Retinal pigment epithelial cell (primary cell): ENCODE measurements around the gene CELF4.

ENCODE experiments used
- DNase-seq: peaks from one replicate; pipeline ENCODE4 v3.0.0-alpha.2; 2010; ENCODE audit warnings: low read depth
- H3K4me3 ChIP-seq: 2 replicates; pipeline ENCODE4 v1.5.1; 2011; ENCODE audit warnings: mild to moderate bottlenecking, low read length, control low read depth, moderate library complexity
- CTCF ChIP-seq: conservative IDR thresholded peaks from 2 replicates; pipeline ENCODE4 v1.5.1; 2011; ENCODE audit warnings: low read depth, low read length, control low read depth, inconsistent platforms

CELF4 gene

GRCh38 chr18:37254236-37254754, 311.3 kb downstream of the CELF4 start:
- no peak for DNase-seq
- TF ChIP-seq CTCF = no peak
- H3K4me3 ChIP-seq = peak overlapping the region; percentile 37

DNA sequence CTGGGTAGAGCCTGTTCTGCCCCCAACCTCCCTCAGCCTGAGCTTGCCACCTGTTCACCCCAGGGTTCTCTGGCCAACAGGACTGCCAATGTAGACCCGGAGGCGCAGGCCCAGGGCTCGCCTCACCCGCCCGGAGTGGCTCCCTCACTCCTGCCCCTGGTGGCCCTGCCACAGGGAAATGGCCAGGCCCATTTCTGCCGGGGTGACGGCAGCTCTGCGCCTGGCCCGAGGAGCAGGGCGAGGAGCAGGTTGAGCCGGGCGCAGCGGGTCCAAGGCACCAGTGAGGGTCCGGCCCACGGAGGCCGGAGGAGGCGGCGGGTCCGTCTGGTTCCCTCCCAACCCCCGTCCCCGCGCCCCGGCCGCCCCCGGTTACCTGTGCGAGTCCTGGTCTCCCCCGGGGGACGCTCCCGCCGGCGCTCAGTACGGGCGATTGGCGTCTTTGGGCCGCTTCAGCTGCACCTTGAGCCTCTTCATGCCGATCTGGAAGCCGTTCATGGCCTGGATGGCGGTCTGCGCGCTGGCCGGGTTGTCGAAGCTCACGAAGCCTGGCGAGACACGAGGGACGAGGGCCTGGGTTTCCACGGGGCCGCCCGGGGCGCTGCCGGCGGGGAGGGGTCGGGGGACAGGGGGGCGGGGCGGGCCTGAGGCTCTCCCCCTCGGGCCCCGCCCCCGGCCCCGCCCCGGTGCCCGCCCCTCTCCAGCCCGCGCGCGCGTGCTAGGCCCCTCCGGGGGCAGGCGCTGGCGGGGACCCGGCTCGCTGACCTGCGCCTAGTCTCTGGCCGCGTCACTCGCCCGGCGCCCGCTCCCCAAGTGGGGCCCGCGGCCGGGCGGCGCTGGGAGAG, 312.0 kb downstream of the CELF4 start:
- peak; percentile 16 for TF ChIP-seq CTCF
- peak overlapping the region; percentile 51 for H3K4me3 ChIP-seq
- no peak for DNase-seq

DNA sequence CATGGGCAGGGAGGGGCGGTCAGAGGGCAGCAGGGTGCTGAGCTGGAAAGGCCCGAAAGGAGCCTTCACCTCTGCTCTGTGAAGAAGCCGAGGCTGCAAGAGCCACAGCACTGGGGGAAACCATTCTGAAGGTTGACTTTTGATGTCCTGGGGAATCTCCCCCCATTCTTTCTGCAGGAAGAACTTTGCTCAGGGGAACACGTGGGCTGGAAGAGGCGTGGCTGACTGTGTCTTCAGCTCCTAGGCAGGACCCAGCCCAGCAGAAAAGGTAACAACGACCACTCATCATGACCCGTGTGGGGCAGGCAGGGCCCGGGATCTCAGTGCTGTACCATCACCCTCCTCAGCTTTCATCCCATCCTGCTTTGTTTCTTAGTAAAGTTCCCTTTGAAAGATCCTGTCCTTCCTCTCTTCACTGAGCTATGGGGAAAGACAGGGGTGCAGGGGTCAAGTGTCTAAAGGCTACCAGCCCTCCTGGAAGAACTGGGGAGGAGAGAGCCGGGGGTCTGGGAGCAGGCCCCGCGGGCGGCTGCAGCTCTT, 312.7 kb downstream of the CELF4 start:
- no peak for TF ChIP-seq CTCF
- peak overlapping the region; percentile 51 for H3K4me3 ChIP-seq
- no peak for DNase-seq

GRCh38 chr18:37252342-37252741, 313.3 kb downstream of the CELF4 start:
- DNase-seq = no peak
- H3K4me3 ChIP-seq = no peak overlapping the region

DNA sequence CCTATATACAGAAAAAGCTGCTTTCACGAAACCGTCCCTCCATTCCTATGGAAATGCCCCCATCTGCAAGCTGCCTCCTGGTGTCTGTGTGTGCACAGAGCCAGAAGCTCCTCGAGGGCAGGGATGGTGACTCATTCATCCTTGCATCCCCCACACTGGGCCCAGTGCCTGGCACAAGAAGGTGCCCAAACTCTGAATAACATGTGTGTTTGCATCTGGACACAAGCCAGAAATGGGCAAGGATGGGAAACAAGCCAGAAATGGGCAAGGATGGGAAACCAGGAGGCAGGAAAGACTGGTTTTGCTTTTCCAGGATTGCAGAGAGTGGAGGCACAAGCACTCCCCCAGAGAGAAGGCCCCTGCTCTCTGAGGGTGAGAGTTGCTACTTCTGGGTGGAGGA, 313.9 kb downstream of the CELF4 start:
- TF ChIP-seq CTCF = no peak
- H3K4me3 ChIP-seq = no peak overlapping the region
- no peak for DNase-seq

More at GRCh38 chr18:37252342-37252741, 313.3 kb downstream of the CELF4 start:
- TF ChIP-seq CTCF = no peak

- TF ChIP-seq CTCF = no peak
- no peak for DNase-seq
- H3K4me3 ChIP-seq = no peak overlapping the region
Observed at GRCh38 chr18:37249895-37250618, 315.5 kb downstream of the CELF4 start.
